GM10847 (cell line): ENCODE data around the gene PSMG2.

ENCODE experiments used
- POLR2A ChIP-seq: IDR thresholded peaks from 2 replicates; pipeline ENCODE4 v1.6.1; 2011; ENCODE audit not compliant: insufficient read length; ENCODE audit errors: extremely low read depth

The PSMG2 gene

GRCh38 chr18:12702221-12703095 lies at the start of gene PSMG2, which contains the start of gene CEP76:
PSMG2 (plus strand) TSS chr18:12703042; CDS start chr18:12703108, 66 bp downstream.
CEP76 (minus strand) TSS chr18:12702723; CDS start chr18:12702548, 175 bp downstream.
- TF ChIP-seq POLR2A, result peak; percentile 74

GRCh38 chr18:12654971-12655370 lies 47.9 kb upstream of the PSMG2 start:
- no peak for TF ChIP-seq POLR2A

- no peak for TF ChIP-seq POLR2A
Observed at GRCh38 chr18:12656605-12656937, 46.3 kb upstream of the PSMG2 start.

GRCh38 chr18:12656938-12657683 lies 45.7 kb upstream of the PSMG2 start:
- no peak for TF ChIP-seq POLR2A

- TF ChIP-seq POLR2A, result no peak
Observed at GRCh38 chr18:12657684-12658425, 45.0 kb upstream of the PSMG2 start, which contains the start of gene SPIRE1. SPIRE1 (minus strand) TSS chr18:12658107; CDS start chr18:12657866, 241 bp downstream.

- TF ChIP-seq POLR2A, result no peak
Observed at GRCh38 chr18:12658426-12659138, 44.3 kb upstream of the PSMG2 start.

- TF ChIP-seq POLR2A, result no peak
Observed at GRCh38 chr18:12659904-12660605, 42.8 kb upstream of the PSMG2 start.

GRCh38 chr18:12668041-12668440 lies 34.8 kb upstream of the PSMG2 start:
- no peak for TF ChIP-seq POLR2A

- no peak for TF ChIP-seq POLR2A
Observed at GRCh38 chr18:12679183-12679786, 23.6 kb upstream of the PSMG2 start.

- no peak for TF ChIP-seq POLR2A
Observed at GRCh38 chr18:12686100-12686499, 16.7 kb upstream of the PSMG2 start.

GRCh38 chr18:12689256-12689850 lies 13.5 kb upstream of the PSMG2 start:
- no peak for TF ChIP-seq POLR2A

- no peak for TF ChIP-seq POLR2A
Observed at GRCh38 chr18:12692206-12692605, 10.6 kb upstream of the PSMG2 start.

GRCh38 chr18:12694032-12694431 lies 8.8 kb upstream of the PSMG2 start:
- TF ChIP-seq POLR2A, result no peak

- TF ChIP-seq POLR2A, result no peak
Observed at GRCh38 chr18:12699747-12700146, 3.1 kb upstream of the PSMG2 start.

GRCh38 chr18:12701161-12701560 lies 1.7 kb upstream of the PSMG2 start:
- TF ChIP-seq POLR2A, result no peak
